SH-SY5Y (cell line): ENCODE measurements around the gene CD164L2.

Experiments used
- GATA2 ChIP-seq: IDR thresholded peaks from 2 replicates; pipeline ENCODE4 v1.6.1; 2011; ENCODE audit warnings: mild to moderate bottlenecking, low read depth, low read length
- GATA3 ChIP-seq: IDR thresholded peaks from 2 replicates; pipeline ENCODE4 v1.6.1; 2011; ENCODE audit warnings: low read depth, mild to moderate bottlenecking, low read length, moderate library complexity

The CD164L2 gene

DNA sequence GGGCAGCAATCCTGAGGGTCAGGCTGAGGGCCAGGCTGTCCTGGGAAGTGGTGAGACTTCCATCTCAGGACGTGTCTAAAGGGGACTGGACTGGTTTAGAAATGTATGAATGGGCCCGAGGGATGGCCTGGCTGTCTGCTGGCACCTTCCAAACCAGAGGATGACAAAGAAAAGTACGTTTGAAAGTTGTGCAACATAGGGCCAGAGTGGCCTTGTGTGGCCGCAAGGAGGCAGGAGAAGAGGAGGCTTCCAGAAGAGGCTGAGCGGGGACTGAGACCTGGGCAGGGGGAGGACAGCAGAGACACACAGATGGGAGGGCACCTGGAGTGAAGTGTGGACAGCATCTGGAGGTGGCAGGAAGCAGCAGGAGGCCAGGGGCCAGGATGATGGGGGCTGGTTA is 43.9 kb downstream of the CD164L2 start:
- TF ChIP-seq GATA2 (no peak), GATA3 (no peak)

DNA sequence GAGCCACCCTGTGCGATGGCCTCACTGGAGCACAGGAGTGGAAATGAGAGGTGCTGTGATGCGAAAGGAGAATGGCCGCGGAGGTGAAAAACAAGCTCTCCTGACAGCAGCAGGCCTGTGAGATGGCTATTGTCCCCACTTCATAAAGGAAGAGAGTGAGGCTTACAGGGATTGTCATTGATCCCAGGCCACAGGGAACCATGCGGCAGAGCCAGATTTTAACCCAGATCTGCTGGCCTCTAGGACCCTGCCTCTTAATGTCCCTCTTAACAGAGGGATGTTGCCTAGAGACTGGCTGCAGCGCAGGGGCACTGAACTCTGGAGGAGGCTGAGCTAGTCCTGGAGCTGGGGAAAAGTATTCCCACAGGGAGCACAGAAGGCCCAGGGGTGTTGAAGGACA is 44.4 kb downstream of the CD164L2 start:
- TF ChIP-seq GATA2 = no peak
- TF ChIP-seq GATA3 = no peak

DNA sequence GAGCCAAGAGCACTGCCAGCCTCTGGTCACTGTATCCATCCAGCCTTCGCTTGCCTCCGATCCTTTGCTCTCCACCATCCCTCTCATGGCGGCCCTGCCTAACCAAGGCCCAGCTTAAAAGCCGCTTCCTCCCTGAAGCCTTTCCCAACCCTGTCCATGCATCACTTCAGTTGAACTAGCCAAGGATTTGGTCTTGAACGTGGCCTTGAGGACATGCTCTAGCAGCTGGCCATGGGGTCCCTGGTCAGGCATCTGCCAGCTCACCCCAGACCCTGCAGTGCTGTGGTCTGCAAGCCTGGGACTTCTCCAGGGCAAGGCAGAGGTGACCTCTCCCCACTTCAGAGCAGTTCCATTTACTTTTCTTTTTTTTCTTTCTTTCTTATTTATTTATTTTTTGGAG is 46.4 kb downstream of the CD164L2 start:
- no peak for TF ChIP-seq GATA2
- TF ChIP-seq GATA3 = no peak

DNA sequence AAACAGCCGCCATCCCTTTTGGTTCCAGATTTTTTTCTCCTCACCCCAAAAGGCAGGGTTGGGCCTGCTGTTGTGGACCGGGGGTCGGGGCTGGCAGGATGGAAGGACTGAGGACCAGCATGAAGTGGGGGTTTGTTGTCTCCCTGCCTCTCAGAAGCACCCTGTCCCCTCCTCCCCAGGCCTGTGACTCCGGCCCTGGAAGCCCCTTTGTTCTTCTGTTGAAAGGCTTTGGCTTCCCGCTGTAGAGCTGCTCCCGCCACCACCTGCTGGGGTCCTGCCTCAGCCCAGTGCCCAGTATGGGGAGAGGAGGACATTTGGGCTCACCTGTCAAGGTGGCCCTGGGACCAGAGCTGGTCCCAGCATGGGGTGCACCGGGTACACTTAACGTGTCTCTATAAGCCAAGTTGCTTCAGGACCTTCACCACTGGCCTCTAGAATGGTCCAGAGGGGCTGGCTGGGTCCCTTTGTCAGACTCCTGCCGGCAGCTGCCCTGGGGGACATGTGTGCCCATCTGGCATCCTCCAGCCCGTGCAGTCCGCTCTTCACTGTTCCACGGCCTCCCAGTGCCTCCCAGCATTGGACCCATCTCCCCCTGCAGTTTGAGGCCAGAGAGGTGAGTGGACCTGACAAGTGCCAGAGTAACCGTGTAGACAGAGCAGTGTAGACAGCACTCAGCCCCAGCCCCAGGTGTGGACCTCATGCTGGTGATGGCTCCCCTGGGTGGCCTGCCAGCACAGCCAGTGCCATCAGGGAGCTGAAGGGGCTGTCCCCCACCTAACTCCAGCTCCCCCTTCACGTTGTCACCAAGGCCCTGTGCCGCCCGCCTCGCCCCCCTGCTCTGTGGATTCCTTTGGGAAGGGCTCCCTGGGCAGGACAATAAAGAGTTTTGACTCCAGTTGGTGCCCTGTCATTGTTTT is 47.4 kb downstream of the CD164L2 start:
- no peak for TF ChIP-seq GATA2
- no peak for TF ChIP-seq GATA3

DNA sequence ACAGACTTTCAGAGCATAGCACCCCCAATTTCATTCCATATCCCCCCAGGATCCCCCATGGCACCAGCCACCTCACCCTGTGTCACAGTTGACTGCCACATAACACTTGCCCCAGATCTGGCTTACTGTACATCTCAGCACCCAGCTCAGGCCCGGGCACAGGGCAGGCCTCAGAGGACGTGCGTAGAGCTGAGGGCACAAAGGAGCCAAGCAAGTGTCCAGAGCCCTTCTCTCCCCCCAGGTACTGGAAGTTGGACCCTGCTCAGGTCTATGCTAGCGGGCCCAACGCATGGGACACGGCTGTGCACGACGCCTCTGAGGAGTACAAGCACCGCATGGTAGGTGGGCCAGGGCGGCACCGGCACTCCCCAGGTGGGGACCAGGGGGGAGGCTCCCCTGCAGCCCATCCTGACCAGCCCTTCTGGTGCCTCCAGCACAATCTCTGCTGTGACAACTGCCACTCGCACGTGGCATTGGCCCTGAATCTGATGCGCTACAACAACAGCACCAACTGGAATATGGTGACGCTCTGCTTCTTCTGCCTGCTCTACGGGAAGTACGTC is 49.3 kb downstream of the CD164L2 start:
- TF ChIP-seq GATA2 = no peak
- no peak for TF ChIP-seq GATA3

DNA sequence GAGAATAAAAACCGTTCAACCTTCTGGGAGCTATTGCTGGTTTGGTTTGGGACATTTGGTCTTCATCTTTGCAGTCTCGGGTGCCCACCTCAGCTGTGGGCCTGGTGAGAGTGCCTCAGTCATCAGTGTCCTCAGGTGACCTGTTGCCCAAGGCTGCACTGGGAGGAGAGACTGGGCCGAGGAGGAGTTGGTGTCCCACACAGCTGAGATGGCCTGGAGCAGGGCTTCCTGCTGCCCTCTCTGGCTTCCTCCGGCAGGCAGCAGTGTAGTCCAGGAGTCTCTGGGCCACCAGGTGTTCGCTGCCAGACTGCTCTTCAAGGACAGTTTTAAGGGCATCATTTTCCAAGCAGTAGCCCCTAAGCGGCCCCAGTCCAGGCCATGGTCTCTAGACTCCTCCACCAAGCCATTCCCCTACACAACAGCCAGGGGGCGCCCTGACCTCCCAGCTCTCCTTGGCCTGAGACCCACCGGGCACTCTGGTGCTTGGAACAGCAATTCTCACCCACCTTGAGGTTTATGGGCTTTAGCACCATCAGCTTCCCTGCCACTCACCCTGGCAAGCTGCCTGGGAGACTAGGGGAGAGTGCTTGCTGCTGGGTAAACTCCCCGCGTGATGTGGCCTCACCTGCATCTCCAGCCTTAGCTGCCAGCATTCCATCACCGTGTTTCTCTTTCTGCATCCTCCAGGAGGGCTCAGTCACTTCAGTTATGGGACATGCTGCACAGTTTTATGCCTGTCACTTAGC is 50.4 kb downstream of the CD164L2 start:
- no peak for TF ChIP-seq GATA2
- no peak for TF ChIP-seq GATA3

DNA sequence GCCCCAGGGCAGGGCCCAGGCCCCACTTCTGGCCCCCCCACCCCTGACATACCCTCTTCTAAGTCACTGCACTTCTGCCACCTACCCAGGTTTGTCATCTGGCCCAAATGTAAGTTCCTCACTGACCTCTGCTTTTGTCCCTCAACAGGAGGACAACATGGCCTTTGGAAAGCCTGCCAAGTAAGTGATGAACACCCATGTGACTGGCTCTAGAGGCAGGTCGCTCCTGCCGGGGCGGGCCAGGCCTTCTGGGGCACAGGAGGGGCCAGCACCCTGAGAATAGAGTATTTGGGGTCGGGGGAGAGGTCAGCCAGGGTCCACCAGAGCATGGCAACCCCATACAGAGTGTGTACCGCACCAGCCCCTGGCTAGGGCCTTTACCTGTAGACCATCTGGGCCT is 51.2 kb downstream of the CD164L2 start:
- TF ChIP-seq GATA2 (no peak), GATA3 (no peak)

DNA sequence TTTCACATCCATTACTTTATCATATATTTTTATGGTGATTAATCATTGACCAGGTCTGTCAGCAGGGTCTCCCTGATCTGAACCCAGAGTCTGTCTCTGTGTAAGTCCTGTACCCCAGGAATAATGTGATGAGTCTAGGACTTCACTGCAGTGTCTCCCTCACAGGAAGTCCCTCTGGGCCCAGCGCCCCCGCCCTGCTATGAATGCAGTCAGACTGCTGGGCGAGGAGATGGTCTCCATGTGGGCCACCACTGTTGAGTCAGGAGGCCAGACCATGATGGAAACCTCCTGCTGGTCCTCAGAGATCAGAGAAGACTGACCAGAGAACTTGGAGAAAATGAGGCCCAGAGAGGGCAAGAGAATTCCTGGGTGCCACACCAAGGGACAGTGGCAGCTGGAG is 51.7 kb downstream of the CD164L2 start:
- TF ChIP-seq GATA3 = no peak
- TF ChIP-seq GATA2 = no peak

DNA sequence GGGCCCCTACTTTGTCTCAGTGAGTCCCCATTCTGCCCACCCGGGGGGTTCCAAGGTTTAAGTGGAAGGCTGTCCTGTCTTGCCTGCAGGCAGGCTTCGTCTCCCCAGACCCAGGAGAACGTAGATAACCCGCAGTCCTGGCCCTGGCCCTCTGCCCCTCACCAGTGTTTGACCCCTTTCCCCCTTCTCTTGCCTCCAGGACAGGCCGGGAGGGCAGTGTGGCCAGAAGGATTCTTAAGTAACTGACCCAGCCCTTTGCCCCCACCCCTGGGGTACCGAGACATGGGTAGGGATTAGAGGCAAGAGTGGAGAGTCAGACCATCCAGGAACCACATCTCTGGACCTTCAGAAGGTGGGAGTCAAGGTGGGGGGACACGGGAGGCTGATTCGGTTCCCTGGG is 52.3 kb downstream of the CD164L2 start:
- TF ChIP-seq GATA3 = no peak
- TF ChIP-seq GATA2 = no peak
